T-helper 2 cell treated with Interferon-gamma antibody and Interleukin-4, amounts not matched to agents 5 μg/mL and 100 μg/mL, for 36 hours (primary cell): Measurements from ENCODE around the gene RBM19.

ENCODE experiments used
- DNase-seq: peaks from one replicate; pipeline ENCODE4 v3.0.0; 2021; ENCODE audit warnings: low spot score
- H3K27ac Mint-ChIP-seq: one replicate; pipeline ENCODE4 v1.8.0; 2021; ENCODE audit warnings: mild to moderate bottlenecking, mixed read lengths
- H3K27me3 Mint-ChIP-seq: one replicate; pipeline ENCODE4 v1.8.0; 2021; ENCODE audit warnings: low read depth, mixed read lengths
- H3K36me3 Mint-ChIP-seq: one replicate; pipeline ENCODE4 v1.8.0; 2021; ENCODE audit warnings: low read depth, mixed read lengths
- H3K4me1 Mint-ChIP-seq: one replicate; pipeline ENCODE4 v1.8.0; 2021; ENCODE audit warnings: low read depth, mixed read lengths
- H3K4me3 Mint-ChIP-seq: one replicate; pipeline ENCODE4 v1.8.0; 2022; ENCODE audit warnings: mild to moderate bottlenecking, moderate library complexity, mixed read lengths
- H3K9me3 Mint-ChIP-seq: one replicate; pipeline ENCODE4 v1.8.0; 2021; ENCODE audit warnings: mixed read lengths

RBM19 gene

DNA sequence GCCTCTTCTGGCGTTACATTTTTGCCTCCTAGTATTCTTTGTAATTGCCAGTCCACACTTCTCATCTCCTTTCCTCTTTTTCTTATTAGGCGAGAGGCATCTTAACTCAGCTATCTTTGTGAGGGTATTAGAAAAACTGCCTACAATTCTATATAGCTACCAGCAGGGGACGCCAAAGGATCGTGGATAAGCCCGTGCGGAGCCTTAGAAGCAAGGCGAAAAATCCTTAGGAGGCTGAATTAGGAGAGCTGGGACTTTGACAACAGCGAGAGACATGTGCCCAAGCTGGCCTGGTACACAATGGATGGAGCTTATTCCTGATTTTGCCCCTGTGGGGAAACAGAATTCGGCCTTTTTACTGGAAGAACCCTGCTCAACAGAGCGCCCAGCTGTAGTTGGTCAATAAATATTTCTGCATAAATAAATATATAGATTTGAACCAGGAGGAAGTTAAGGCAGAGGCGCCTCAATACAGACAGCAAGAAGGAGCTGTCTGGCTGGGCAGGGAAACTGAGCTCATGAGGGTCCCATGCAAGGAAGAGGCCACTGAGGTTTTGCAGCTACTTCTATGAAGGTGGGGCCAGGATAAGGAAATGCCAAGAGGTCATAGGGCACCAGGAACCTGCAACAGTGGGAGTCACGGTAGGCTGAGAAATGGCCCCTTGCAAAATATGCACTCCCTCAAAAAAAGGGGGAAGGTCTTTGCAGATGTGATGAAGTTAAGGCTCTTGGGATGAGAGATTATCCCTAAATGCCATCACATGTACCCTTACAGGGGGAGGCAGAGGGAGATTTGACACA is 14.6 kb upstream of the RBM19 start:
- Mint-ChIP-seq H3K4me3 (no peak overlapping the region), H3K36me3 (no peaks in the 10 kb centered on the region), H3K27me3 (peaks cover 2% of the 10 kb centered on the region), H3K27ac (no peak overlapping the region), H3K4me1 (no peaks in the 10 kb centered on the region), H3K9me3 (no peaks in the 10 kb centered on the region)
- DNase-seq = peak; percentile 14

DNA sequence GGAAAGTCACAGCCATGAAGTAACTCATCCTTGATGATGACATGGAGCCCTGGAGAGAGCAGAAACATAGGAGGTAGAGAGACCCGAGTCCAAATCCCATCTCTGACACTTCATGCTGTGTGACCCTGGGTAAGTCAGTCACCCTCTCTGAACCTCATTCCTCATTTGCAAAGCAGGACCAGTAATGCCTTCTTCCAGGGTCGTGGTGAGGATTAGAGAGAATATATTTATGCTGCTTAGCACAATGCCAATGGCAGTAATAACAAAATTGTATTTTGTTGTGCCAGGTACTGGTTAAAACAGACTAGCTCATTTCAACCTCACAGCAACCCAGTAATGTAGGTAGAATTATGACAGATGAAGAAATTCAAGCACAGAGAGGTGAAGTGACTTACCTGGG is 13.9 kb upstream of the RBM19 start:
- H3K36me3 Mint-ChIP-seq = no peaks in the 10 kb centered on the region
- no peaks in the 10 kb centered on the region for H3K4me1 Mint-ChIP-seq
- peaks cover 3% of the 10 kb centered on the region for H3K27me3 Mint-ChIP-seq
- H3K27ac Mint-ChIP-seq = no peak overlapping the region
- H3K4me3 Mint-ChIP-seq = no peak overlapping the region
- no peak for DNase-seq
- no peaks in the 10 kb centered on the region for H3K9me3 Mint-ChIP-seq

DNA sequence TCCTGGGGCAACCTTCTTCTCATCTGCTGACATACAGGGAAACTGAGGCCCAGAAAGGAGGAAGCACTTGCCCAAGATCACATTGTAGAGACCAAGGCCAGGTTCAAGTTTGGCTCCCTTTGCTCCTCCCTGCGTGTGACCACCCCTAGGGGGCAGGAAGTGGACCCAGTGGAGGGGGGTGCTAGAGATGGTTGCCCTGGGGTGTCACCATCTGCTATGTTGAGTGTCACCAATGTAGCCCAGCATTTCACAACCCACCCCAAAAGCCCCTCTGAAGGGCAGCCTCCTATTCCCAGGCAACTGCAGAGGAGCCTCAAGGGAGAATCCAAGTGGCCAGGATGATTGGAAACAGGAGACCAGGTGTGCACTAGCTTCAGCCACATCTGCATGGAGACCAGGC is 12.0 kb upstream of the RBM19 start:
- Mint-ChIP-seq H3K9me3 (no peaks in the 10 kb centered on the region), H3K27me3 (peaks cover 8% of the 10 kb centered on the region), H3K4me3 (no peak overlapping the region), H3K36me3 (no peaks in the 10 kb centered on the region), H3K27ac (no peak overlapping the region), H3K4me1 (no peaks in the 10 kb centered on the region)
- DNase-seq = no peak

DNA sequence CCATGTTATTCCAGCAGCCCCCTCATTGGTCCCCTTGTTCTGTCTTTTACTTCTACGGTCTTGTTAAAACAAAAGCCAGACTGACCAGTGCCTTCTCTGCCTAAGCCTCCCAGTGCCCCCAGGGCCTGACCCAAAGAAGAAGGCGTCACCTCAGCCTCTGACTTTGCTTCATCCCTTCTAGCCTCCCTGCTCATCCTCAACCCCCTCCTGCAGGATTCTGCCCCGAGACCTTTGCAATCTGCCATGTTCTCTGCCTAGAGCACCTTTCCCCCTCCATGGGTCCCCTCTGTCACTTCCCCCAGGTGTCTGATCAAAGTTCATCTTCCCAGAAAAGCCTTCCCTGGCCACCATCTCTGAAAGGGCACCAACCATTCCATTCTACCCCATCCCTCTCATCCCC is 7.9 kb upstream of the RBM19 start:
- H3K4me1 Mint-ChIP-seq = no peaks in the 10 kb centered on the region
- no peaks in the 10 kb centered on the region for H3K9me3 Mint-ChIP-seq
- no peak overlapping the region for H3K4me3 Mint-ChIP-seq
- no peak for DNase-seq
- no peak overlapping the region for H3K27ac Mint-ChIP-seq
- no peaks in the 10 kb centered on the region for H3K36me3 Mint-ChIP-seq
- H3K27me3 Mint-ChIP-seq = peaks cover 15% of the 10 kb centered on the region

DNA sequence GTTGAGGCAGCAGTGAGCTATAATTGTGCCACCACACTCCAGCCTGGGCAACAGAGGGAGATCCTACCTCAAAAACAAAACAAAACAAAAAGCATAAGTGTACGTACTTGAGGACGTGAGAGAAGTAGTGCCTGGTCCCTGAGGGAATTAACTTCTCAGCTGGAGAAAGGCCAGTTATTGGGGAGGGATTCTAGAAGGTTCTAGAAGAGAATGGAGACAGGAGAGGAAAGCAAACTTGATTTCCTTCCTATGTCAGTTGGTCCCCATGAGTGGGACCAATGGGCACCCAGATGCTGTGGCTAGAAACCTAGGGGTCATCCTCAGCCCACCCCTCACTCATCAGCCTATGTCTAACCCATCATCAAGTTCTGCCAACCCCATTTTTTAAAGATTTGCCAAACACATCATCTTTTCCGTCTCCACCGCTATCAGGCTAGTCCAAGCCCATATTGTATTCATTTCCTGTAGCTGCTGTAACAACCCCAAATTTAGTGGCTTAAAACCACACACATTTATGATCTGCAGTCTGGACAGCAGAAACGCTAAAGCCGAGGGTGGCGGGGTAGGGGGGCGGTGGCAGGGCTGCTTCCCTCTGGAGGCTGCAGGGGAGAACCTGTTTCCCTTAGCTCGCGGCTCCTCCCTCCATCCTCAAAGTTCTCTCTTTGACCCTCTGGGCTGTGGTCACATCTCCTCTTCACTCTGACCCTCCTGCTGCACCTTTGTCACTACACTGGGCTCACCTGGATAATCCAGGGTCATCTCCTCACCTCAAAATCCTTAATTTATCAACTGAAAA is 7.2 kb upstream of the RBM19 start:
- Mint-ChIP-seq H3K27me3 (peaks cover 16% of the 10 kb centered on the region), H3K4me3 (no peak overlapping the region), H3K27ac (no peak overlapping the region), H3K9me3 (no peaks in the 10 kb centered on the region), H3K36me3 (no peaks in the 10 kb centered on the region), H3K4me1 (no peaks in the 10 kb centered on the region)
- no peak for DNase-seq

DNA sequence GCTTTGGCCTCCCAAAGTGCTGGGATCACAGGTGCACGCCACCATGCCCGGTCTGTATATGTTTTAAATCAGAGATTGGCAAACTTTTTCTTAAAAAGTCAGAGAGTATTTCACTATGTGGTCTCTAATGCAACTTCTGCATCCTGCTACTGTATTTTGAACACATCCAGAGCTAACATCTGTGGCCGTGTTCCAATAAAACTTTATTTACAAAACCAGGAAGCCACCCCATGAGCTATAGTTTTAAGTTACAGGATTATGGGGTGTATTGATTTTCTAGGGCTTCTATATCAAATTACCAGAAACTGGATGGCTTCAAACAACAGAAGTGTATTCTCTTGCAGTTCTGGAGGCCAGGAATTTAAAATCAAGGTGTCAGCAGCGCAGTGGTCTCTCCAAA is 5.3 kb upstream of the RBM19 start:
- no peak for DNase-seq
- H3K9me3 Mint-ChIP-seq = no peaks in the 10 kb centered on the region
- H3K36me3 Mint-ChIP-seq = no peaks in the 10 kb centered on the region
- H3K4me3 Mint-ChIP-seq = no peak overlapping the region
- H3K27me3 Mint-ChIP-seq = peaks cover 18% of the 10 kb centered on the region
- H3K4me1 Mint-ChIP-seq = peaks cover 4% of the 10 kb centered on the region
- H3K27ac Mint-ChIP-seq = no peak overlapping the region

DNA sequence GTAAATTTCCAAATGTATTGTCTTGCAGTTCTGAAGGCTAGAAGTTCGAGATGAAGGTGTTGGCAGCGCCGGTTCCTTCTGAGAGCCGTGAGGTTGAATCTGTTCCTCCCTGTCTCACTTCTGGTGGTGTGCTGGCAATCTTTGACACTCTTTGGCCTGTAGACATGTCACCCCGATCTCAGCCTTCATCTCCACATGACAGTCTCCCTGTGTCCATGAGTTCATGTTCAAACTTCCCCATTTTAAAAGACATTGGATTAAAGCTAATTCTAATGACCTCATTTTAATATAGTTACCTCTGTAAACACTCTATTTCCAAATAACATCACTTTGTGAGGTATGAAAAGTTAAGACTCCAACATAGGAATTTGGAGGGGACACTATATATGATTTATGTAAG is 4.1 kb upstream of the RBM19 start:
- Mint-ChIP-seq H3K27ac (no peak overlapping the region), H3K4me1 (peaks cover 9% of the 10 kb centered on the region), H3K4me3 (no peak overlapping the region), H3K27me3 (peaks cover 18% of the 10 kb centered on the region), H3K9me3 (no peaks in the 10 kb centered on the region), H3K36me3 (peaks cover 3% of the 10 kb centered on the region)
- DNase-seq = no peak

DNA sequence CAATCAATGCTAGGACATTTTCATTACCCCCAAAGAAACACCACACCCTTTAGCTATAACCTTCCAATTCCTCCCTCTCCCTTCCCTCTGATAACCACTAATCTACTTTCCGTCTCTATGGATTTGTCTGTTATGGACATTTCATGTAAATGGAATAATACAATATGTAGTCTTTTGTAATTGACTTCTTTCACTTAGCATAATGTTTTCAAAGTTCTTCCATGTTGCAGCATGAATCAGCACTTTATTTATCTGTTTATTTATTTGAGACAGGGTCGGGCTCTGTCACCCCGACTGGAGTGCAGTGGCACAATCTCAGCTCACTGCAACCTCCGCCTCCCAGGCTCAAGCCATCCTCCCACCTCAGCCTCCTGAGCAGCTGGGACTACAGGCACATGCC is 1.2 kb upstream of the RBM19 start:
- DNase-seq = no peak
- Mint-ChIP-seq H3K36me3 (peaks cover 3% of the 10 kb centered on the region), H3K4me3 (peak overlapping the region; percentile 7), H3K27me3 (peaks cover 6% of the 10 kb centered on the region), H3K4me1 (peaks cover 31% of the 10 kb centered on the region), H3K9me3 (no peaks in the 10 kb centered on the region), H3K27ac (no peak overlapping the region)

DNA sequence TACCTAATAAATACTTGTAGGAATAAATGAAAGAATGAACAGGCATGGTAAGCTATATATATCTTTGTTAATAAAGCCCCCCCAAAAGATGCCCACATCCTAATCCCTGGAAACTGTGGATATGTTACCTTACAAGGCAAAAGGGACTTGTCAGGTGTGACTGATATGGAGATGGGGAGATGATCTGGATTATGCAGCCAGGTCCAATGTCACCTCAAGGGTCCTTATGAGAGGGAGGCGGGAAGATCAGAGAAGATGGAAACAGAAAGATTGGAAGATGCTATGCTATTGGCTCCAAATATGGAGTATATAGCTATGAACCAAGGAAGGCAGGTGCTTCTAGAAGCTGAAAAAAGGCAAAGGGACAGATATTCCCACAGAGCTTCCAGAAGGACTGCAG is 3.4 kb downstream of the RBM19 start:
- Mint-ChIP-seq H3K27me3 (no peaks in the 10 kb centered on the region), H3K4me1 (peaks cover 40% of the 10 kb centered on the region), H3K9me3 (no peaks in the 10 kb centered on the region), H3K4me3 (peak overlapping the region; percentile 60), H3K27ac (peak overlapping the region; percentile 93), H3K36me3 (peaks cover 30% of the 10 kb centered on the region)
- no peak for DNase-seq

DNA sequence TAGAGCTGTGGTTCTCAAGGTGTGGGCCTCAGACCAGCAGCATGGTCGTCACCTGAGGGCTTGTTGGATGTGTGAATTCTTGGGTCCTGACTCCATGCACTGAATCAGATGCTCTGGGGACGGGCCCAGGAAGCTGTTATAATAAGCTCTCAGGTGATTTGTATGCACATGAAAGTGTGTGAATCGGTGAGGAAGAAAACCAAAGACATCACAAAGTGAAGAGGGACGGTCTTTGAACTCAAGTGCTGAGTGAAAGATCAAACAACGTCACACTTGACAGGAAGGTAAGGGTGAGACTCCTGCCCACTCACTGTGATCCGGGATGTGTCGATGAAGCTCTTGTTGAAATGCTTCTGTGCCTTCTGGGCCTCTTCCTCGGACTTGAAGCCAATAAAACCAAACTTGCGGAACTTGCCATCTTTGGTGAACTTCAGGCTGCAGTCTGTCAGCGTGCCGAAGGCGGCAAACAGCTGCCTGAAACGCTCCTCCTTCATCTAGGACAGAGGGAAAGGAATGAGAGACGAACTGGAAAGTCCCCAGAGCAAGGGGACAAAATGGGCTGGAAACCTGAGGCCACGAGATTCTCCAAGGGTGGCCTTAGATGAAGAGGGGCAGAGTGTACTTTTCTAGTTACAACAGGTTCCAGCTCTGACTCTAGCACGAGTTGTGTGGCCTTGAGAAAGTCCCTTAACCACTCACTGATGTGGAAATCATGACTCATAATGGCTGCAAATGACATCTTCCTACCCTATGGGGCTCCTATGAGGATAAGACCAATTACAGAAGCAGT is 4.0 kb downstream of the RBM19 start:
- H3K27ac Mint-ChIP-seq = peak overlapping the region; percentile 93
- peak; percentile 71 for DNase-seq
- H3K4me1 Mint-ChIP-seq = peaks cover 39% of the 10 kb centered on the region
- H3K36me3 Mint-ChIP-seq = peaks cover 31% of the 10 kb centered on the region
- peak overlapping the region; percentile 60 for H3K4me3 Mint-ChIP-seq
- no peaks in the 10 kb centered on the region for H3K27me3 Mint-ChIP-seq
- no peaks in the 10 kb centered on the region for H3K9me3 Mint-ChIP-seq

DNA sequence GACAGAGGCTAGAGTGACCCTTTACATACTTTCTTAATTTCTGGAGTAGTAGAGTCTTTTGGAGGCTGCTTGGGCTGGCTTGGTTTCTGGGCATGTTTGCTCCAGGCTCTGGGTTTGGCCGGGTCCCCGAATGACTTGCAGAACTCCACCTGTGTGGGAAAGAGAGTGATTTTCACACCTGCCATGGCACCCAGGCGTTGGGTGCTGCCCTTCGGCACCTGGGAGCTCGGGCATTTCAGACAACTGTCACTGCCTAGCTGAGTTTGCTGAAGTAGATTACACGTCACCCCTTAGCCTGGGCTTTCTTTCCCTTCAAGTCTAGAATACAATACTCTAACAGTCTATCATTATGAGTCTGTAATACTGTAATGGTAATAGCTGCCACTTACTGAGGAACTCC is 6.1 kb downstream of the RBM19 start:
- no peak for DNase-seq
- H3K4me3 Mint-ChIP-seq = no peak overlapping the region
- peaks cover 30% of the 10 kb centered on the region for H3K4me1 Mint-ChIP-seq
- H3K27ac Mint-ChIP-seq = no peak overlapping the region
- H3K36me3 Mint-ChIP-seq = peaks cover 38% of the 10 kb centered on the region
- no peaks in the 10 kb centered on the region for H3K9me3 Mint-ChIP-seq
- H3K27me3 Mint-ChIP-seq = no peaks in the 10 kb centered on the region

DNA sequence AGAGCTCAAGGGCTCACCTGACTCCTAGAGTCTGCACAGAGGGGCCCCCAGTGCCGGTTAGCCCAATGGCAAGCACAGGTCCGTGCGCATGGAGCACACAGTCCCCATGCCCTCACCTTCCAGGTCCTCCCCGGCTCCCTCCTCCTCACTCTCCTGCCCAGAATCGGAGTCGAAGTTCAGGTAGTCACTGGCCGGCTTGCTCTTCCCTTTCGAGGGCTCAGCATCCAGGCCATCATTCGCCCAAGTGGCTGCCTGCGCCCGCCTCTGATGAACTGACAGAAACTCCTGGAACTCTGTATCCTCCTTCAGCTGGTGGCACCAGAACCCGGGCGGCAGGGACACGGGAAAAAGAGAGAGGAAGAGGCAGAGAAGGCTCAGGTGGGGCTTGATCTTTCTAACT is 7.0 kb downstream of the RBM19 start:
- peaks cover 40% of the 10 kb centered on the region for H3K36me3 Mint-ChIP-seq
- no peak for DNase-seq
- no peak overlapping the region for H3K27ac Mint-ChIP-seq
- H3K9me3 Mint-ChIP-seq = no peaks in the 10 kb centered on the region
- H3K27me3 Mint-ChIP-seq = no peaks in the 10 kb centered on the region
- H3K4me3 Mint-ChIP-seq = no peak overlapping the region
- peaks cover 23% of the 10 kb centered on the region for H3K4me1 Mint-ChIP-seq

DNA sequence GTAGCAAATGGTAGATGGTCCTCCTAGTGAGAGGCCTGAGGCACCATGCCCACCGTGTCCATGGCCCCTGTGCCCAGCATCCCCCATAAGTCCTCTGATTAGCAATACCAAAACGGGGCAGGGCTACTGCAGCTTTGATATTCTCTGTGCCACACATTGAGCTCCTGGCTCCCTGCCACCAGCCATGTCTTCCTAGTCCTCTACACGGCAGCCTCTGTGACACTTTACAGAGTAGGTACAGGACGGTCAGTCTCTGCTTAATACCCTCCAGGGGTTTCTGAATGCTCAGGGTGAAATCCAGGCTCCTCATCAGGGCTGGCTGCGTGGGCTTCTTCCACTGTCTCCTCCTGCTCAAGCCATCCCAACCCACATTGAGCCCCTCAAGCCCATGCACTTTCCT is 8.0 kb downstream of the RBM19 start:
- DNase-seq = no peak
- Mint-ChIP-seq H3K27me3 (no peaks in the 10 kb centered on the region), H3K27ac (no peak overlapping the region), H3K9me3 (no peaks in the 10 kb centered on the region), H3K4me1 (peaks cover 16% of the 10 kb centered on the region), H3K36me3 (peaks cover 46% of the 10 kb centered on the region), H3K4me3 (no peak overlapping the region)

DNA sequence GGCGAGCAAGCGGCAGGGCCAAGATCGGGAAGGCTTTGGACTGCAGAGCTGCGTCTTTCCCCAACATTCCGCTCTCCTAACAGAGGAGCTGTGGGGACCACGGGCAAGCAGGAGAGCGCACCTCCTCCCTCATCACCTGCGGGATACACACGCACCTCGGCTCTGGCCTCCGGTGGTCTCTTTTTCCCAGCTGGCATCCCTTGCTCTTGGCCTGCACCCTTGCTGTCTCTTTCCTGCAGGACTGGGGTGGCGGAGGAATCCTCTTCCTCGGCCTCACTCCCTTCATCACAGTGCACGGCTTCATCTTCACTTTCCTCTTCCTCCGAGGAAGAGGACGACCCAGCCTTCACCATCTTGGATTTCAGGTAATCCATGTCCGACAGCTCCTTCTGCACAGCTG is 8.5 kb downstream of the RBM19 start:
- Mint-ChIP-seq H3K9me3 (no peaks in the 10 kb centered on the region), H3K36me3 (peaks cover 49% of the 10 kb centered on the region), H3K4me3 (no peak overlapping the region), H3K4me1 (peaks cover 12% of the 10 kb centered on the region), H3K27me3 (no peaks in the 10 kb centered on the region), H3K27ac (no peak overlapping the region)
- no peak for DNase-seq
